Adipocyte (in vitro differentiated cells): ENCODE measurements around the gene RPS18.
"Not testable (repeated sequence)": the region's sequence is repeated elsewhere in the genome, so short reads cannot be mapped to it uniquely, and the experiment has no call there.

Experiments used
- DNase-seq: peaks from one replicate; pipeline ENCODE4 v3.0.0-alpha.2; 2015; ENCODE audit warnings: low read depth
- H3K27me3 ChIP-seq: replicated peaks from 2 replicates; pipeline ENCODE4 v1.7.0; 2013; ENCODE audit warnings: mild to moderate bottlenecking, low read length, moderate library complexity; ENCODE audit not compliant: control insufficient read depth, insufficient read depth
- H3K36me3 ChIP-seq: 2 replicates; pipeline ENCODE4 v1.7.0; 2013; ENCODE audit warnings: low read length, mild to moderate bottlenecking, moderate library complexity; ENCODE audit not compliant: control insufficient read depth, insufficient read depth, severe bottlenecking
- H3K4me1 ChIP-seq: 2 replicates; pipeline ENCODE4 v1.7.0; 2013; ENCODE audit warnings: mild to moderate bottlenecking, low read length, moderate library complexity; ENCODE audit not compliant: control insufficient read depth, insufficient read depth
- H3K4me3 ChIP-seq: 2 replicates; pipeline ENCODE4 v1.7.0; 2013; ENCODE audit warnings: mild to moderate bottlenecking, low read length, moderate library complexity
- H3K9ac ChIP-seq: 2 replicates; pipeline ENCODE4 v1.7.0; 2013; ENCODE audit warnings: mild to moderate bottlenecking, low read length, moderate library complexity
- H3K9me3 ChIP-seq: 2 replicates; pipeline ENCODE4 v1.7.0; 2013; ENCODE audit warnings: mild to moderate bottlenecking, low read length, moderate library complexity; ENCODE audit not compliant: control insufficient read depth

RPS18 gene

GRCh38 chr6:33271468-33272274 is at the start of gene RPS18, which contains the start of gene VPS52:
Gene RPS18, plus strand, starts transcription at chr6:33272075. Its CDS starts 45 bp downstream, at chr6:33272120.
Gene VPS52, minus strand, starts transcription at chr6:33271876. Its CDS starts 201 bp downstream, at chr6:33271675.
- Histone ChIP-seq H3K27me3 (no peaks in the 10 kb centered on the region), H3K4me3 (peak within 1 kb of the TSS; percentile 87), H3K36me3 (peaks cover 69% of the 10 kb centered on the region), H3K4me1 (peaks cover 44% of the 10 kb centered on the region), H3K9ac (peak within 1 kb of the TSS; percentile 98), H3K9me3 (no peaks in the 10 kb centered on the region)
- peak; percentile 100 for DNase-seq

- H3K4me1 ChIP-seq, H3K36me3 ChIP-seq, DNase-seq, H3K9ac ChIP-seq, H3K4me3 ChIP-seq, H3K9me3 ChIP-seq: not testable (repeated sequence)
- H3K27me3 ChIP-seq = peaks cover 33% of the 10 kb centered on the region
Observed at GRCh38 chr6:33226503-33227120, 45.3 kb upstream of the RPS18 start.

DNA sequence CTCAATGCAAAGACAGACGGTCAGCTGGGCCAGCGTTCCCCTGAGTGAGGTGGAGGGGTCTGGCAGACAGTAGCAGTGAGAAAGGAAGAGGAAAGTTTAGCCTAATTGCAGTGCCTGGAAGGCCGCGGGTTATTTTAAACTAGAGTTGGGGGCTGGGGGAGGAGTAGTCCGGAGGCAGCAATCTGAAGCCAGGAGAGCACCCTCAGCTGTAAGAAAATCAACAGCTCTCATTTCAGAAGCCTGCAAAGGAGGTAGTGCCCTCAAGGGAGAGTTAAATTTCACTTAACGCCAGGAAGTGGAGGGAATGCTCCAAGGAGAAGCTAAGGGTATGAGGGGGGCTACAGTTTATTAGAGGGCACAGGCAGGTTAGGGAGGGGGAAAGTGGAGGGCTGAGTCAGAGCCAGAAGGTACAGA is 36.6 kb upstream of the RPS18 start:
- Histone ChIP-seq H3K27me3 (peaks cover 43% of the 10 kb centered on the region), H3K4me1 (no peaks in the 10 kb centered on the region), H3K4me3 (no peak overlapping the region), H3K9ac (no peak overlapping the region), H3K9me3 (no peaks in the 10 kb centered on the region), H3K36me3 (no peaks in the 10 kb centered on the region)
- DNase-seq = no peak

DNA sequence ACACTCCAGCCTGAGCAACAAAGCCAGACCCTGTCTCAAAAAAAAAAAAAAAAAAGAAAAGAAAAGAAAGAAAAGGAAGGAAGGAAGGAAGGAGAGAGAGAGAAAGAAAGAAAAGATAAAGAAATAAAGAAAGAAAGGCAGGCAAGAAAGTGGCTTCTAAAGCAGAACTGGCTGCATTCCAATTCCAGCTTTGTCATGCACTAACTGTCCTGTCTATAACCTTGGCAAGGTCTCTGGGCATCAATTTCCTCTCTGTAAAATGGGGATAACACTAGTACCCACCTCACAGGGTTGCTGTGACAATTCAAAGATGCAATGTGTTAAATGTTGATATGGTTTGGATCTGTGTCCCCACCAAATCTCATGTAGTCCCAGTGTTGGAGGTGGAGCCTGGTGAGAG is 35.5 kb upstream of the RPS18 start:
- Histone ChIP-seq H3K9ac (no peak overlapping the region), H3K27me3 (peaks cover 47% of the 10 kb centered on the region), H3K4me3 (no peak overlapping the region), H3K9me3 (no peaks in the 10 kb centered on the region), H3K4me1 (no peaks in the 10 kb centered on the region), H3K36me3 (no peaks in the 10 kb centered on the region)
- DNase-seq = no peak

GRCh38 chr6:33236852-33237251 is 35.0 kb upstream of the RPS18 start:
- Histone ChIP-seq H3K36me3 (no peaks in the 10 kb centered on the region), H3K9me3 (no peaks in the 10 kb centered on the region), H3K27me3 (peaks cover 47% of the 10 kb centered on the region), H3K4me3 (no peak overlapping the region), H3K9ac (no peak overlapping the region), H3K4me1 (no peaks in the 10 kb centered on the region)
- no peak for DNase-seq

- H3K9me3 ChIP-seq = no peaks in the 10 kb centered on the region
- H3K36me3 ChIP-seq = no peaks in the 10 kb centered on the region
- H3K27me3 ChIP-seq = peaks cover 41% of the 10 kb centered on the region
- no peak for DNase-seq
- H3K9ac ChIP-seq = no peak overlapping the region
- H3K4me3 ChIP-seq = no peak overlapping the region
- no peaks in the 10 kb centered on the region for H3K4me1 ChIP-seq
Observed at GRCh38 chr6:33237741-33238140, 34.1 kb upstream of the RPS18 start.

DNA sequence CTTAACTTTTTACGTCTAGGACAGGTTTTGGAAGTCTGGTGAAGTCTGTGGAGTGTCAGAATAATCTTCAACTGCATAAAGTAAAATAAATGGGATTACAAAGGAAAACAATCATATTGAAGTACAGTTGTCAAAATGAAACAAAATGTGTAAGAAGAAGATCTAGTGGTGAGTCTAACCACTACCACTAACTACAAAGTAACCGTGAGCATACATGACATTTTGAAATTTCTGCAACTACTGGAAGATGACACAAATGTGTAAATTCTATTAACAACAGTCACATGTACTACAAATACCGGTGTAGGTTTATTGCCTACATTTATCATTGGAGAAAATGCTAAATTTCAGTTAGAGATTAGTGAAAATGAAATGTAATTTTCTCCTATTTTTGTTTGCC is 29.9 kb upstream of the RPS18 start:
- peaks cover 2% of the 10 kb centered on the region for H3K4me1 ChIP-seq
- no peak for DNase-seq
- no peak overlapping the region for H3K4me3 ChIP-seq
- no peak overlapping the region for H3K9ac ChIP-seq
- H3K9me3 ChIP-seq = no peaks in the 10 kb centered on the region
- no peaks in the 10 kb centered on the region for H3K36me3 ChIP-seq
- peaks cover 16% of the 10 kb centered on the region for H3K27me3 ChIP-seq

DNA sequence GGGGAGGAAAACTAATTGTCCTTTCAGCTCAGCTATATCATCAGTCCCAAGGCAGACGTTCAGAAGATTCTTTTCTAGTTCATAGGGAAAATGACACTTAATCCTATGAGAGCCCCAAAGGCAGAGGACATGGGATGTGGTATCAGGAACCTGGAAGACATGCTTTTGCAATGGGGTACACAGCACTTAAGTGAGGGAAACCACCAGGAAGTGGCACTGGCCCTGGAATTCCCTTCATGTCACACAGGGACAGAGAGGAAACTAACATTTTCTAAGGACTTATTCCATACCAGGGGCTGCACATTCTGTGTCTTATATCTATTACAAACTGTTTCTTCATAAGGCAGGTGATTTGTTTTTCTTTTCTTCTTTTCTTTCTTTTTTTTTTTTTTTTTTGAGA is 28.4 kb upstream of the RPS18 start:
- Histone ChIP-seq H3K9me3 (no peaks in the 10 kb centered on the region), H3K27me3 (peaks cover 16% of the 10 kb centered on the region), H3K4me3 (no peak overlapping the region), H3K4me1 (peaks cover 8% of the 10 kb centered on the region), H3K36me3 (no peaks in the 10 kb centered on the region), H3K9ac (no peak overlapping the region)
- DNase-seq = no peak

- Histone ChIP-seq H3K4me3 (peak overlapping the region; percentile 90), H3K4me1 (peaks cover 45% of the 10 kb centered on the region), H3K9ac (peak overlapping the region; percentile 89), H3K9me3 (no peaks in the 10 kb centered on the region), H3K27me3 (no peaks in the 10 kb centered on the region), H3K36me3 (peaks cover 8% of the 10 kb centered on the region)
- peak; percentile 96 for DNase-seq
Observed at GRCh38 chr6:33247977-33248642, 23.8 kb upstream of the RPS18 start.

DNA sequence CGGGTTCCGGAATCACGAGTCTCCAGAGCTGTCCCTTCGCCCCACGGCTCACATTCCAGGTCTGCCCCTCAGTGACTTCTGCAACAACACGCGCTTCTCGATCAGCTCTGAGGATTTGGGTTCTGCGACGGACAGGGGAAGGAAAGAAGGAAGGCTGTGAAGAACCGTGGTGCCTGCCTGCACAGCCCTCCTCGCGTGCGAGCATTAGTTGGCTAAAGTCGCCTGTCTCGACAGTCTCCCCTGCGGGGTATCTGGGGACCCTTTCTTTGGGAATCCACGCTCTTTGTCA is 23.3 kb upstream of the RPS18 start:
- no peaks in the 10 kb centered on the region for H3K27me3 ChIP-seq
- H3K9me3 ChIP-seq = no peaks in the 10 kb centered on the region
- peaks cover 46% of the 10 kb centered on the region for H3K4me1 ChIP-seq
- peak overlapping the region; percentile 90 for H3K4me3 ChIP-seq
- peak overlapping the region; percentile 89 for H3K9ac ChIP-seq
- peak; percentile 70 for DNase-seq
- peaks cover 8% of the 10 kb centered on the region for H3K36me3 ChIP-seq

DNA sequence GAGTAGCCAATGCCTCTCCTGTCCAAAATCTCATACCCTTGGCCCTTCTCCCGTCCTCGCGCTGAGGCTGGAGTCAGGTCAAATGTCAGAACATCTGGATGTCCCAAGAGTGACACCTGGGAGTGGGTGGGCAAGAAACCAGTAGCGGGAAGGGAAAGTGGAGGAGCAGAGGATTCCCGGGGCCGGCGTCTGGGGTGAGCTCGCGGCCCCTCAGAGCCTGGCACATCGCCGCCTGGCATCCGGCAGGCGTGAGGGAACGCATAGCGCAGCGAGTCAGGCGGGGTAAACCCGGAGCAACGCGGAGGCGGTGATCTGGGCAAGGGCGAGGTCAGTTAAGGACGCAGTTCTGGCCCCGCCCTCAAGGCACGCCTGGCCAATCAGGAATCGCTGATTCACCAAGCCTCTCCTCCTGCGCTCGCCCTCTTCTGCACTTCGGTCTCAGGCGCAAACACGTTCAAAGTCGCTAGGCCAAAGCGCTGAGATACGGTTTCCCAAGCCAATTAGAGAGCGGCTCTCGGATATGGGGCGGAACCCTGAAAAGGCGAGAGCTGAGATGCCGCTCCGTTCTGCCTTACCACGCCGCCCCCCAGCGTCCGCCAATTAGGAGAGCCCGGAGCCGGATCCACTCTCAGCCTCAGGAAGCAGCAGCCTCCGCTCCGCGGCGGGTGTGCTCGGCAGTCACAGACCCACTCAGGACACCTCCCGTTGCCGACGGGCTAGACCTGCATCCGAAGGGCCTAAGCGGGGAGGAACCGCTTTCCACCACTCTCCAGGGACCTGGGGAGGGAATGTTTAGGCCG is 22.7 kb upstream of the RPS18 start:
- H3K4me3 ChIP-seq = peak overlapping the region; percentile 90
- H3K36me3 ChIP-seq = peaks cover 8% of the 10 kb centered on the region
- no peaks in the 10 kb centered on the region for H3K27me3 ChIP-seq
- H3K9ac ChIP-seq = peak overlapping the region; percentile 98
- H3K9me3 ChIP-seq = no peaks in the 10 kb centered on the region
- peaks cover 46% of the 10 kb centered on the region for H3K4me1 ChIP-seq
- DNase-seq = peak; percentile 99
